Endometrial microvascular endothelial cells (primary cell): ENCODE results near the gene COPS8. TPM values are rescaled to one million over a fixed set of nuclear protein-coding genes. Genes with fewer than 3 reads are reported as not detected.

Source experiments
- in situ Hi-C: cut with HindIII; loops from 2 replicates; pipeline ENCODE4 v1.10.0; 2017; ENCODE audit warnings: low sequenced_read_pairs, low pct_unique_long_range_greater_than_20kb; ENCODE audit errors: inconsistent ontology term
- total RNA-seq: library from RNA; depleted of rRNA; stranded (reverse); fragments of >200 nt; gene quantifications from one replicate; pipeline ENCODE4 v1.2.3, GENCODE V29; 2015; ENCODE audit errors: inconsistent ontology term

Gene COPS8
- 240 TPM for total RNA-seq

- in situ Hi-C loops, result no loop called here
Measured at GRCh38 chr2:237085248-237086221, at the start of gene COPS8. COPS8 (plus strand) TSS chr2:237085889; CDS start chr2:237085965, 76 bp downstream.

GRCh38 chr2:237039301-237040031 lies 46.2 kb upstream of the COPS8 start:
- in situ Hi-C loops, result no loop called here

- in situ Hi-C loops, result no loop called here
Measured at GRCh38 chr2:237041231-237041630, 44.5 kb upstream of the COPS8 start.

GRCh38 chr2:237042101-237042500 lies 43.6 kb upstream of the COPS8 start:
- in situ Hi-C loops, result no loop called here

- in situ Hi-C loops, result no loop called here
Measured at GRCh38 chr2:237043866-237044265, 41.8 kb upstream of the COPS8 start.

- in situ Hi-C loops, result no loop called here
Measured at GRCh38 chr2:237044281-237044680, 41.4 kb upstream of the COPS8 start.

GRCh38 chr2:237045449-237045848 lies 40.2 kb upstream of the COPS8 start:
- in situ Hi-C loops, result no loop called here

- in situ Hi-C loops, result no loop called here
Measured at GRCh38 chr2:237048595-237048994, 37.1 kb upstream of the COPS8 start.

- in situ Hi-C loops, result loop anchor here (25.0 kb wide), 1 partner anchor 715 kb away; no protein-coding TSS in a partner anchor
Measured at GRCh38 chr2:237051861-237052260, 33.8 kb upstream of the COPS8 start.

- in situ Hi-C loops, result loop anchor here (25.0 kb wide), 1 partner anchor 716 kb away; no protein-coding TSS in a partner anchor
Measured at GRCh38 chr2:237053066-237053465, 32.6 kb upstream of the COPS8 start.

GRCh38 chr2:237055386-237056100 lies 30.1 kb upstream of the COPS8 start:
- in situ Hi-C loops, result loop anchor here (25.0 kb wide), 1 partner anchor 718 kb away; no protein-coding TSS in a partner anchor

- in situ Hi-C loops, result loop anchor here (25.0 kb wide), 1 partner anchor 719 kb away; no protein-coding TSS in a partner anchor
Measured at GRCh38 chr2:237056287-237056875, 29.3 kb upstream of the COPS8 start.

GRCh38 chr2:237057107-237057506 lies 28.6 kb upstream of the COPS8 start:
- in situ Hi-C loops, result loop anchor here (25.0 kb wide), 1 partner anchor 720 kb away; no protein-coding TSS in a partner anchor

- in situ Hi-C loops, result loop anchor here (25.0 kb wide), 1 partner anchor 721 kb away; no protein-coding TSS in a partner anchor
Measured at GRCh38 chr2:237057893-237058300, 27.8 kb upstream of the COPS8 start.

GRCh38 chr2:237058423-237058822 lies 27.3 kb upstream of the COPS8 start:
- in situ Hi-C loops, result loop anchor here (25.0 kb wide), 1 partner anchor 721 kb away; no protein-coding TSS in a partner anchor

- in situ Hi-C loops, result loop anchor here (25.0 kb wide), 1 partner anchor 722 kb away; no protein-coding TSS in a partner anchor
Measured at GRCh38 chr2:237059155-237059875, 26.4 kb upstream of the COPS8 start.

- in situ Hi-C loops, result loop anchor here (25.0 kb wide), 1 partner anchor 723 kb away; no protein-coding TSS in a partner anchor
Measured at GRCh38 chr2:237060534-237061312, 25.0 kb upstream of the COPS8 start.
